ENCODE results near the gene RGS19. TPM values are rescaled to one million over a fixed set of nuclear protein-coding genes. Genes with fewer than 3 reads are reported as not detected.

Gene RGS19
- total and polyA plus RNA-seq, 2 of the 8 experiments (the other 6 are each of a cell fraction or from before 2014, with no cell fraction given): 12.7 to 16.8 TPM

DNA sequence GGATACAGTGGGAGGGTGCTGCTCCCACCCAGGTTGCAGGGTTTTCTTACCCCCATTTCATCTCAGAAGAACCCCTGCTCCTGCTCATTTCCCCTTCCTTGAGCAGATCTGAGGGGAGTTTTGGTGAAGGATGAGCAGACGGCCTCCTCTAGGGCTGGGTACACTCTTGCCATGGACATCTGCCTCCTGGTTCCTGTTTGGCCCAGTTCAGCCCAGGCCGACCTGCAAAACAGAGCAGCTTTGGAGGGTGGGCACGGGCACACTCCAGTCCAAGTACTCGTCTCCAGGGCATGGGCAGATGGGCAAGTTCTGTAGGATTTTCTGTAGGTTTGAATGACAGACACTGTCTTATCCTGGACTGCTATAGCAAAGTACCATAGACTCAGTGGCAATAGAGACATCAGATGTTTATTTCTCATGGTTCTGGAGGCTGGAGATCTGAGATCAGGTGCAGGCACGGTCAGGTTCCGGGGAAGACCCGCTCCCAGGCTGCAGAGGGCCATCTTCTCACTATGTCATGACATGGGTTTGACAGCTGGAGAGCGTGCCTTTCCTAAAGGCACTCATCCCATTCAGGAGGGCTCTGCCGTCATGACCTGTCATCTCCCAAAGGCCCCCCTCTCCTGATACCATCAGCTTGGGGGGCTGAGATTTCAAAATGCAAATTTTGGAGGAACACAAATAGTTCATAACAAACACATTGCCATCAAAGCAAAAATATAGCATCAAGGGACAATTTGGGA, 21.8 kb upstream of the RGS19 start:
- Histone ChIP-seq H2AFZ (ENCODE audit: low read length) (no peak overlapping the region), H3K79me2 (ENCODE audit: control insufficient read depth in 1 of 2, insufficient read depth in 2 of 2, low read length in 2 of 2) (no peaks in the 10 kb centered on the region), H2BK15ac (ENCODE audit: low read length) (no peak overlapping the region), H4K5ac (ENCODE audit: insufficient read length, low read depth, low read length) (no peak overlapping the region), H4K20me1 (replicated peaks in 1 of 2; ENCODE audit: control insufficient read depth in 1 of 2, insufficient read depth in 2 of 2, low read length in 2 of 2) (peaks cover 0 to 4% of the 10 kb centered on the region in 2 experiments), H3K36me3 (ENCODE audit: control insufficient read depth in 2 of 4, insufficient read depth in 4 of 4, low read length in 3 of 4) (no peaks in the 10 kb centered on the region), H3K79me1 (ENCODE audit: low read depth, low read length) (no peaks in the 10 kb centered on the region; the same call in 1 of the 2 replicates), H3K56ac (replicated peaks; ENCODE audit: insufficient read length, low read depth, low read length) (no peak overlapping the region), H3K4me2 (ENCODE audit: insufficient read depth in 1 of 2, low read depth in 2 of 2, low read length in 2 of 2) (0 out of 4 replicates have a peak overlapping the region, but pooled peaks of 1 of the 2 experiments have one; percentile 48), H2BK20ac (ENCODE audit: low read length) (no peak overlapping the region), H2BK5ac (ENCODE audit: low read depth, low read length) (no peak overlapping the region), H3K27ac (ENCODE audit: low read depth, low read length) (no peak overlapping the region), H3K9ac (replicated peaks in 1 of 4; ENCODE audit: extremely low read depth in 1 of 4, low read depth in 3 of 4, low read length in 3 of 4) (no peak overlapping the region), H3K23ac (ENCODE audit: insufficient read length) (no peak overlapping the region), H3K4ac (replicated peaks; ENCODE audit: insufficient read length, low read depth, low read length) (no peak overlapping the region), H2BK120ac (replicated peaks; ENCODE audit: low read depth, low read length) (no peak overlapping the region), H2AK5ac (ENCODE audit: low read depth, low read length) (no peak overlapping the region), H4K8ac (ENCODE audit: extremely low read depth, insufficient read depth, low read length) (no peak overlapping the region), H4K91ac (replicated peaks; ENCODE audit: insufficient read length, low read length) (no peak overlapping the region), H3K18ac (ENCODE audit: extremely low read depth, low read length) (no peak overlapping the region), H3K9me3 (ENCODE audit: insufficient read depth in 2 of 2, low read depth in 1 of 2, low read length in 1 of 2) (no peaks in the 10 kb centered on the region), H3K14ac (ENCODE audit: insufficient read length) (no peak overlapping the region), H3K4me1 (replicated peaks in 1 of 4; ENCODE audit: control insufficient read depth in 3 of 4, insufficient read depth in 4 of 4, low read length in 3 of 4) (peaks cover 0 to 8% (median 3%) of the 10 kb centered on the region in 4 experiments; a peak in 3 of 7 replicates), H2BK12ac (ENCODE audit: low read depth, low read length) (no peak overlapping the region), H3K4me3 (ENCODE audit: extremely low read depth in 1 of 4, insufficient read depth in 2 of 4, low read depth in 3 of 4, low read length in 4 of 4) (no peak overlapping the region), H3K27me3 (replicated peaks in 1 of 4; ENCODE audit: control insufficient read depth in 3 of 4, extremely low read depth in 1 of 4, insufficient read depth in 3 of 4, low read length in 3 of 4) (peaks cover 2 to 26% (median 21%) of the 10 kb centered on the region in 4 experiments), H3K23me2 (ENCODE audit: low read depth, low read length) (peaks cover 7% of the 10 kb centered on the region; the same call in 1 of the 2 replicates)
- ChIA-PET CTCF (ENCODE audit: partially characterized antibody) (interaction anchor here (0.6 to 5.0 kb wide), 21 partner anchors 9 to 301 kb away, joined by 3 to 41 read pairs (median 5); partner anchors contain the start of genes LKAAEAR1, OPRL1, PRPF6 and RGS19), POLR2A (ENCODE audit: partially characterized antibody) (no interaction called here)
- 90% methylated on average over 9 of the region's 9 CpGs; no CpG with 5 or more reads in 1 of the 2 experiments for WGBS, 2 experiments (ENCODE audit: extremely low coverage in 1 of 2, insufficient coverage in 1 of 2, insufficient read length in 1 of 2, insufficient replicate concordance in 2 of 2, low coverage in 1 of 2, low lambda C conversion rate in 2 of 2, missing lambda C conversion rate in 1 of 2)
- no peak for TF ChIP-seq NANOG (IDR thresholded peaks at IDR 0.05; ENCODE audit: insufficient read depth, low read depth, low read length, poor library complexity, severe bottlenecking)
- TF ChIP-seq FOSL1 (IDR thresholded peaks at IDR 0.05; ENCODE audit: insufficient read depth, low read depth, low read length): no peak
- TF ChIP-seq CBX8 (IDR thresholded peaks at IDR 0.05; ENCODE audit: borderline replicate concordance, low read depth, low read length): no peak
- TF ChIP-seq, protein P1, sequence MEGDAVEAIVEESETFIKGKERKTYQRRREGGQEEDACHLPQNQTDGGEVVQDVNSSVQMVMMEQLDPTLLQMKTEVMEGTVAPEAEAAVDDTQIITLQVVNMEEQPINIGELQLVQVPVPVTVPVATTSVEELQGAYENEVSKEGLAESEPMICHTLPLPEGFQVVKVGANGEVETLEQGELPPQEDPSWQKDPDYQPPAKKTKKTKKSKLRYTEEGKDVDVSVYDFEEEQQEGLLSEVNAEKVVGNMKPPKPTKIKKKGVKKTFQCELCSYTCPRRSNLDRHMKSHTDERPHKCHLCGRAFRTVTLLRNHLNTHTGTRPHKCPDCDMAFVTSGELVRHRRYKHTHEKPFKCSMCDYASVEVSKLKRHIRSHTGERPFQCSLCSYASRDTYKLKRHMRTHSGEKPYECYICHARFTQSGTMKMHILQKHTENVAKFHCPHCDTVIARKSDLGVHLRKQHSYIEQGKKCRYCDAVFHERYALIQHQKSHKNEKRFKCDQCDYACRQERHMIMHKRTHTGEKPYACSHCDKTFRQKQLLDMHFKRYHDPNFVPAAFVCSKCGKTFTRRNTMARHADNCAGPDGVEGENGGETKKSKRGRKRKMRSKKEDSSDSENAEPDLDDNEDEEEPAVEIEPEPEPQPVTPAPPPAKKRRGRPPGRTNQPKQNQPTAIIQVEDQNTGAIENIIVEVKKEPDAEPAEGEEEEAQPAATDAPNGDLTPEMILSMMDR (IDR thresholded peaks at IDR 0.05; ENCODE audit: control extremely low read depth in 1 of 3, insufficient read depth in 1 of 3, low read depth in 1 of 3, low read length in 3 of 3): no peak
- no peak for TF ChIP-seq ZNF274 (IDR thresholded peaks at IDR 0.05; ENCODE audit: borderline replicate concordance, extremely low read depth, low read length)
- TF ChIP-seq NRF1 (IDR thresholded peaks at IDR 0.05; ENCODE audit: low read depth, low read length): no peak
- TF ChIP-seq RNF2 (IDR thresholded peaks at IDR 0.05; ENCODE audit: borderline replicate concordance, low read depth, low read length, missing control alignments, poor library complexity, severe bottlenecking): no peak
- DNase-seq (ENCODE audit: low read depth in 1 of 2, low spot score in 2 of 2) (no peak), FAIRE-seq (no peak)
